Measurements from ENCODE around the gene RXRG.

The RXRG gene

GRCh38 chr1:165402517-165403111 lies 42.3 kb downstream of the RXRG start:
- DNase-seq (ENCODE audit: extremely low read depth, low read depth): no peak
- no peak for TF ChIP-seq CTCF (IDR thresholded peaks at IDR 0.05; ENCODE audit: low read depth, low read length)

- peak; percentile 45 for DNase-seq (ENCODE audit: extremely low read depth, low read depth)
- TF ChIP-seq CTCF (IDR thresholded peaks at IDR 0.05; ENCODE audit: low read depth, low read length): no peak
Observed at GRCh38 chr1:165397944-165398343, 47.0 kb downstream of the RXRG start.

GRCh38 chr1:165395901-165396300 lies 49.0 kb downstream of the RXRG start:
- DNase-seq (ENCODE audit: extremely low read depth, low read depth): no peak
- no peak for TF ChIP-seq CTCF (IDR thresholded peaks at IDR 0.05; ENCODE audit: low read depth, low read length)

- no peak for DNase-seq (ENCODE audit: extremely low read depth, low read depth)
- TF ChIP-seq CTCF (IDR thresholded peaks at IDR 0.05; ENCODE audit: low read depth, low read length): no peak
Observed at GRCh38 chr1:165395478-165395877, 49.4 kb downstream of the RXRG start.

- peak; percentile 78 for DNase-seq (ENCODE audit: extremely low read depth, low read depth)
- peak; percentile 96 for TF ChIP-seq CTCF (IDR thresholded peaks at IDR 0.05; ENCODE audit: low read depth, low read length)
Observed at GRCh38 chr1:165392634-165393571, 52.0 kb downstream of the RXRG start.

GRCh38 chr1:165389609-165390008 lies 55.3 kb downstream of the RXRG start:
- TF ChIP-seq CTCF (IDR thresholded peaks at IDR 0.05; ENCODE audit: low read depth, low read length): no peak
- DNase-seq (ENCODE audit: extremely low read depth, low read depth): no peak

GRCh38 chr1:165387961-165388360 lies 57.0 kb downstream of the RXRG start:
- no peak for TF ChIP-seq CTCF (IDR thresholded peaks at IDR 0.05; ENCODE audit: low read depth, low read length)
- no peak for DNase-seq (ENCODE audit: extremely low read depth, low read depth)
